GM21619 (cell line): ENCODE data around the gene POLR2L.

Source experiments
- ATAC-seq: cut with Tn5 transposase; IDR thresholded peaks from one replicate; pipeline ENCODE4 v1.9.1; 2021; ENCODE audit not compliant: unreplicated experiment

Gene POLR2L

GRCh38 chr11:842370-843002 is at the start of gene POLR2L, which contains the start of gene TSPAN4:
TSS of gene POLR2L (minus strand) at chr11:842529. CDS start at chr11:842508, 21 bp downstream.
TSS of gene TSPAN4 (plus strand) at chr11:842852. CDS start at chr11:850305, 7,453 bp downstream.
- ATAC-seq, result peak; percentile 58

- no peak for ATAC-seq
Observed at GRCh38 chr11:890794-891540, 48.6 kb upstream of the POLR2L start.

- no peak for ATAC-seq
Observed at GRCh38 chr11:889687-890475, 47.6 kb upstream of the POLR2L start.

- ATAC-seq, result no peak
Observed at GRCh38 chr11:889257-889656, 46.9 kb upstream of the POLR2L start.

DNA sequence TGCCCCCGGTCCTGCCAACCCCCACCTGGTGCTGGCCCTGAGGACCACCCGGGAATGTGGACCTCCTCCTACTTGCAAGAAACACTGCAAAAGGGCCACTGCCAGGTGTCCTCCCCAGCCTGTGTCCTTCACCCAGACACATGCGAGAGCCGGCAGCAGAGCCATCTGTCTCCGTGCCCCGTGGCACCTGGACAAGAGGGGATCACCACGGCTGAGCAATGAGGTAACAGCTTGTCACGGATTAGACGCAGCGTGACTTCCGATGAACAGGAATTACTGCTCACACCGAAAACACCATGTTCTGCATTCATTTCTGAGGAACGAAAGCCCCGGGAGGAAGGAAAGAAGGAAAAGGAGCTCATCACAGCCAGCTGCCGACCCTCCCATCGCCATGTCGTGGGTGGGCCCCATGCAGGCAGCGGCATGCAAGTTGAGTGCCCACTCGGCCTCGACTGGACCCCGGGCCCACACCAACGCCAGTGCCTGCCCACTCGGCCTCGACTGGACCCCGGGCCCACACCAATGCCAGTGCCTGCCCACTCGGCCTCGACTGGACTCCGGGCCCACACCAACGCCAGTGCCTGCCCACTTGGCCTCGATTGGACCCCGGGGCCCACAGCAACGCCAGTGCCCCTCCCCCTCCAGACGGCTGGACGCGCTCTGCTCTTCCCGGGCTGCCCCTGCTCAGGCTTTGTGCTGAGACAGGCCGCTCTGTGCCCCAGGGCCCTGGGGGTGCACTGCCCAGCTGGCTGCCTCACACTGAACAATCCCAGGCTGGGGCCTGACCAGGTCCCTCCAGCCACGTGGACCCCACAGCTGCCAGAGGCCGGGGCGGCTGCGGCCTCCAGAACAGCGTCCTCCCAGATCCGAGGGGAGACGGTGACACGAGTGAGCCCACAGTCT is 46.2 kb upstream of the POLR2L start:
- no peak for ATAC-seq

DNA sequence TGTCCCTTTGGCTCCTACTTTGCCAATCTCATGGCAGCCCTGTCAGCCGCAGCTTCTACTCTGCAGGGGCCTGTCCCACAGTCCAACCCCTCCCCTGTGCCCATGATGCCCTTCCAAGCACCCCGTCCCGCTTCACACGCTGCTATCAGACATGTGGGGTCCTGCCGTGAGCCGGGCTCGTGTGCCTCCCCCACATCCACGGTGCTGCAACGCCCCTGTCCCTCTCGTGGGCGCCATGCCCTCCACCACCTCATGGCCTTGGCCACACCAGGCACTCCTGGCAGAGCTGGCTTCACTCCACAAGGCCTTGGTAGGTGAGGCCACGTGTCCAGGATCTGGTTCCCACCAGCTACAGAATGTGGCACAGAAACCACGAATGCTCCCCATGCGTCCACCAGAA is 45.3 kb upstream of the POLR2L start:
- no peak for ATAC-seq

DNA sequence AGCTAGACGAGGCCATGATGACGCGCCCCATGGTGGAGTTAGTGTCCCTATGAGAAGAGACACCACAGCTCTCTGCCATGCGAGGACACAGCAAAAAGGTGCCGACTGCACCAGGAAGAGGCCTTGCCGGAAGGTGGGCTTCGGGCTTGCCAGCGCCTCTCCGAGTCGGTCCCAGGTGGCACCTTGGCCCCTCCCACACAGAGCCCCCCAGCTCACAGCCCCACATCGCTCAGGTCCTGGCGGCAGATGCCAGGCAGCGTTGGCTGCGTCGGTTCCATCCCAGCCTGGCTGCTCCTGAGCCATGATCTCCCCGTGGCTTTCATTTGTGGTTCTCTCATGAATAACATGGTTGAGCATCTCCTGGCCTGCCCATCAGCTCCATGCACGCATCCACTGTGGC is 44.2 kb upstream of the POLR2L start:
- no peak for ATAC-seq

GRCh38 chr11:884578-885070 is 42.3 kb upstream of the POLR2L start:
- ATAC-seq, result no peak

GRCh38 chr11:883527-883926 is 41.2 kb upstream of the POLR2L start:
- no peak for ATAC-seq

DNA sequence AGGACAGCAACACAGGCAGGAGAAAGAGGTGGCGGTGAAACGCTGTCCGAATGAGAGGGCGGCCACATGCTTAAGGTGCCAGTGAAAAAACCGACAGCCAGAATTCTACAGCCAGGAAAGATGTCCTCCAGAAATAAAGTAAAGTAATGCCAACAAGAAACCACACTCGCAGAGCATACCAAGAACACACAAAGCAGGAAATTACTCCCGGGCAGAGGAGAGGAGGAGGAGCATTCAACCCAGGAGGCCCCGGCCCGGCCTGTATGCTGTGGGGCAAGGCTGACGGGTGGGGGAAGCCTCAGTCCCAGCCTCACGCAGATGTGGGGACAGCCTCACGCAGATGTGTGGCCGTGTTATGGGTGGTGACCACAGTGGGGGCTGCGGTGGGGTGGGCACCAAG is 40.3 kb upstream of the POLR2L start:
- no peak for ATAC-seq

DNA sequence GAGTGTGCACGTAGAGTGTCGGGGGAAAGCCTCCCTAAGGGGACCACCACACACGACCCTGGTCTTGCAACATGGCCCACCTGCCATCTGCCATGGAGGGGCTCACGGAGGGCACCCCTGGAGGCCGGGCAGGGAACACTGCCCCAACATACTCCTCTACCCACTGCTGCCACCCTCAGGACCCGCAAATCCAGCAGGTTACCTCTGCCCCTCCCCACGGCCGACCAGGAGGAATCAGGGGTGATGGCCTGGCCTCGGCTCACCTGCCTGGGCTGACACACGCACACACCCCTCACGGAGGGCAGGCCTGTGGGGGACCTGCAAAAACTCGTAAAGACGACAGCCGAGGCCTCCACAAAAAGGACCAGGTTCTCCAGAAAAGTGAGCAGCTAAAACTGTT is 38.1 kb upstream of the POLR2L start:
- no peak for ATAC-seq

DNA sequence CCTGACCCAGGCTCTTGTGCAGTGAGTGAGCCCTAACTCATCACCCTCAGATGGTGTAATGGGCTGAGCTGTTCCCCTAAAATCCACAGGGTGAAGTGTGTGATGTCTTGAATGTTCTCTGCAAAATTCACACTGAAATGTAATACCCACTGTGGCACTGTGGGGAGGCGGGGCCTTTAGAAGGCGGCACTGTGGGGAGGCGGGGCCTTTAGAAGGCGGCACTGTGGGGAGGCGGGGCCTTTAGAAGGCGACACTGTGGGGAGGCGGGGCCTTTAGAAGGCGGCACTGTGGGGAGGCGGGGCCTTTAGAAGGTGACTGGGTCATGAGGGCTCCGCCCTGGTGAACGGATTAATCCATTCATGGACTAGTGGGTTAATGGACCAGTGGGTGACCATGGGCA is 35.2 kb upstream of the POLR2L start:
- ATAC-seq, result no peak

DNA sequence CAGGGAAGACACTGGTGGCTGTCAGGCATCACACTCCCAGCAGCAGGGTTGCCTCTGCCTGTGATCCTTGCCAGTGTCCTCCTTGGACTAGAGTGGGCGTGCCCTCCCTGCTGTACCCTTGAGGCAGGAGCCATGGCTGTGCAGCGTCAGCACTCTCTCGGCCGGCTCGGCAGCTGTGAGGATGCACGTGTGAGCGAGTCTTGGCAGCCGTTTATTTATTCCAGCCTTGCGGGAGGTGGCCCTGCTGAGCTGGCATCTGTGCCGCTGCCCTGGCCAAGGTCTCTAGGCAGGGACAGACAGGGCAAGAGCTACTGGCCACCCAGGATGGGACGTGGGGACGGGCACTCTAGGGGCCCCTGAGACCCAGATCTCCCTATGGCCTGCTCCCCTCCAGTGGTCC is 34.2 kb upstream of the POLR2L start:
- no peak for ATAC-seq

DNA sequence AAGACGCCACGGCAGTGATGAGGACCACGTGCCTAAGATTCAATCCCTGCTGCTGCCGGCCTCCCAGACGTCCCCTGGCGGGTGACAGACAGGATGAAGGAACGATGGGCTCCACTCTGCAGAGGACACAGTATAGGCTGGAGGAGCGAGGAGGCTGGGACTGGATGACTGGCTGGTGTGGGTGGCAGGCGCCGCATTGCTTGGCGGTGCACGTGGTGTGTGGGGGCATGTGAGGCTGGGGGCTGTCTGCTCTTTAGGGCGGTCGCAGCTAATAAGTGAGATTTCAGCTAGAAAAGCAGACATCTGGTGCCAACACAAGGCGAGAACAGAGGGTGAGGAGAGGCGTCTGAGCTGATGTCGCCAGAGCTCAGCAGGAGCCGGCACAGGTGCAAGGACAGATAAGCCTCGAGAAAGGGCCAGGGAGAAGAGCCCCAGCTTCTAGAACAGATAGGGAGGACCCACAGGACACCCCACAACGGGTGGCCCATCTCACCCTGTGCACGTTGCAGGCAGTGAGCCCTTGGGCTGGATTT is 33.5 kb upstream of the POLR2L start:
- no peak for ATAC-seq

GRCh38 chr11:875203-875602 is 32.9 kb upstream of the POLR2L start:
- no peak for ATAC-seq

DNA sequence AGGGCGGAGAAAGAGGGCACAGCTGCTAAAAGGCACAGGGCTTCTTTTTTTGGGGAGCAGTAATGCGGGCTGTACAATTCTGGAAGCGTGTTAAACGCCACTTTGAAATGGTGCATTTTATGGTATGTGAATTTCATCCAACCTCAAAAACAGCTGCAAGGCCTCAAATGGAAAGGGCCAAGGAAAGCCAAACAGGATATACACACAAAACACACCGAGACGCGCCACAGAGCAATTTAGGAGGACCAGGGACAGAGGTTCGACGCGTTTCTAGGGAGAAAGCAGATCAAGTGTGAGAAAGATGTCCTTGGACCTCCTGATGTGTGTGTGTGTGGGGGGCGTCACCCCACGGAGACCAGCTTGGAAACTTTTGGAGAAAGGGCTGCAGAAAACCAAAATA is 31.4 kb upstream of the POLR2L start:
- no peak for ATAC-seq

DNA sequence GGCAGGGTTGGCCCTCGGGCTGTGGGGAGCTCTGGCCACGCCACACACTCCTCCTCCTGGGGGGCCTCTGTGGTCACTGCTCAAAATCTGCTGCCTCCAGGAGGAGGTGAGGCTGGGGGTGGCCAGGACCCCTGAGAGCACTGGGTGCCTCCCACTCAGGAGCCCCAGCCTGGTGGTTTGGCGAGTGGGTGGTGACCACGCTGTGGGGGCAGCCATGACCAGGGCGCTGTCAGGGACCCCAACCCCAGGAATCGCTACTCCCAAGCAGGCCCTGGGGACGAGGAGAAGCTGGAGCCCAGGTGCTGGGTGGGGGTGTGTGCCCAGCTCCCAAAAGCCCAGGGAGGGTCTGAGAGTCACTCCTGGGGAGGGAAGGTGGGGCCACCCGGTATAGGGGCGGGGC is 30.5 kb upstream of the POLR2L start:
- ATAC-seq, result no peak

DNA sequence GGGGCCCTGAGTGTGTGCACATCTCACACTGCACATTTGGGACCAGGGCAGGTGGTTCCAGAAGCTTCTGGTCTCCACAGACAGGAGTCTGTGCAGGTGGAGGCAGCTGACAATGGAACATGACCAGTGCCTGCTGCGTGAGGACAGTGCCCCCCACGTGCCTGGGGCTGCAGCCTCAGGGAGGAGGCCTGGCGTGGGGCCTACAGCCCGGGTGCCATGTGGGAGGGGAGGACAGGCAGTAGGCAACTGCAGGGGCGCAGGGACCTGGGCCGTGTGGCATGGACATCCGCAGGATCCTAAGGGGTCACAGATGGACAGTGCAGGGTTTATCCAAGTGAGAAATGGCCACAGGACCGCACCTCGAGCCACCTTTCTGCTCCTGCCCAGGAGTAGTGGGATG is 29.1 kb upstream of the POLR2L start:
- no peak for ATAC-seq

DNA sequence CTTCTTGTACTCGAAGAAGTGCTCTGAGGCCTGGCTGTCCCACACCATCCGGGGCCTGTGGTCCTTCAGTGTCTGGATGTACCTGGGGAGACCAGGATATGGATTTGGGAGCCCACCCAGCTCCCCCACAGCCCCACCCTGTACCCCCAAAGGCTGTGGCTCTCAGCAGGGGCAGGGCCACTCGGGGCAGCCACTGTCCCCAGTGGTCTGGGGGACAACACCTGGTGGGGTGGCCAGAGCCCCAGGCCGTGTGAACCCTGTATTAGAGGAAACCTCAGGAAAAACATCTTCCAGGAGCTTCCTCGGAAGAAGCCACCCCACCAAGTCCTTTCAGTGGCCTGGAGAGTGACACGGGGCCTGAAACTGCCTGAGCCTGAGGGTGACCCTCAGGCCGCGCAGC is 28.1 kb upstream of the POLR2L start:
- no peak for ATAC-seq

- no peak for ATAC-seq
Observed at GRCh38 chr11:870127-870413, 27.7 kb upstream of the POLR2L start.
